Ramos (cell line): ENCODE measurements around the gene ICOS.
"Not testable (repeated sequence)": the region's sequence is repeated elsewhere in the genome, so short reads cannot be mapped to it uniquely, and the experiment has no call there.

Experiments used
- in situ Hi-C: fragments of 300-500 bp; cut with MboI; formaldehyde crosslinking; loops from one replicate; pipeline ENCODE4 v1.14.3; 2022; ENCODE audit warnings: low sequenced_read_pairs; ENCODE audit not compliant: unreplicated experiment

ICOS gene

GRCh38 chr2:203971251-203971650, 34.7 kb downstream of the ICOS start:
- in situ Hi-C loops: no loop called here

- in situ Hi-C loops: no loop called here
These were observed 35.5 kb downstream of the ICOS start for GRCh38 chr2:203972066-203972465.

- in situ Hi-C loops: no loop called here
These were observed 36.4 kb downstream of the ICOS start for GRCh38 chr2:203973000-203973399.

GRCh38 chr2:203973676-203974075, 37.1 kb downstream of the ICOS start:
- in situ Hi-C loops: no loop called here

- in situ Hi-C loops: no loop called here
These were observed 39.3 kb downstream of the ICOS start for GRCh38 chr2:203975912-203976311.

GRCh38 chr2:203982276-203982675, 45.7 kb downstream of the ICOS start:
- in situ Hi-C loops: no loop called here

- in situ Hi-C loops: no loop called here
These were observed 46.6 kb downstream of the ICOS start for GRCh38 chr2:203983064-203983715.

GRCh38 chr2:203985978-203986377, 49.4 kb downstream of the ICOS start:
- in situ Hi-C loops: not testable (repeated sequence)

GRCh38 chr2:203987959-203988358, 51.4 kb downstream of the ICOS start:
- in situ Hi-C loops: no loop called here

GRCh38 chr2:203988500-203989260, 52.1 kb downstream of the ICOS start:
- in situ Hi-C loops: no loop called here

- in situ Hi-C loops: no loop called here
These were observed 53.0 kb downstream of the ICOS start for GRCh38 chr2:203989521-203989920.

GRCh38 chr2:203992509-203992908, 55.9 kb downstream of the ICOS start:
- in situ Hi-C loops: no loop called here

- in situ Hi-C loops: no loop called here
These were observed 56.4 kb downstream of the ICOS start for GRCh38 chr2:203993011-203993410.

- in situ Hi-C loops: no loop called here
These were observed 57.0 kb downstream of the ICOS start for GRCh38 chr2:203993560-203993959.

- in situ Hi-C loops: no loop called here
These were observed 58.2 kb downstream of the ICOS start for GRCh38 chr2:203994735-203995134.

- in situ Hi-C loops: no loop called here
These were observed 60.1 kb downstream of the ICOS start for GRCh38 chr2:203996692-203997091.

GRCh38 chr2:203997481-203997880, 60.9 kb downstream of the ICOS start:
- in situ Hi-C loops: no loop called here

- in situ Hi-C loops: no loop called here
These were observed 61.6 kb downstream of the ICOS start for GRCh38 chr2:203997980-203998809.

GRCh38 chr2:203999835-204000234, 63.3 kb downstream of the ICOS start:
- in situ Hi-C loops: no loop called here

- in situ Hi-C loops: no loop called here
These were observed 63.9 kb downstream of the ICOS start for GRCh38 chr2:204000446-204000845.
